Hypothalamus (tissue), 51 donors: ENCODE data around the gene CA5A.
"Not testable (repeated sequence)": the region's sequence is repeated elsewhere in the genome, so short reads cannot be mapped to it uniquely, and the experiment has no call there.

Experiments used
- DNase-seq, 51 donors: peaks; one replicate each; lab custom pipeline; 2025; lab: John Stamatoyannopoulos, UW

The CA5A gene

GRCh38 chr16:87936375-87937230 lies at the start of gene CA5A:
CA5A (minus strand) TSS chr16:87936529; CDS start chr16:87936450, 79 bp downstream.
- DNase-seq, result no peak

- DNase-seq, result not testable (repeated sequence)
These were observed 49.2 kb upstream of the CA5A start for GRCh38 chr16:87985493-87985892.

- no peak for DNase-seq
These were observed 48.4 kb upstream of the CA5A start for GRCh38 chr16:87984632-87985267.

- not testable (repeated sequence) for DNase-seq
These were observed 47.9 kb upstream of the CA5A start for GRCh38 chr16:87984180-87984579.

- not testable (repeated sequence) for DNase-seq
These were observed 47.4 kb upstream of the CA5A start for GRCh38 chr16:87983737-87984097.

- DNase-seq, result peak in 5 of 51 donors; percentile 7 to 46 (median 12)
These were observed 46.9 kb upstream of the CA5A start for GRCh38 chr16:87983072-87983736.

GRCh38 chr16:87982581-87983041 lies 46.3 kb upstream of the CA5A start:
- DNase-seq, result no peak

- not testable (repeated sequence) for DNase-seq
These were observed 45.0 kb upstream of the CA5A start for GRCh38 chr16:87981376-87981775.

GRCh38 chr16:87979911-87980630 lies 43.7 kb upstream of the CA5A start:
- DNase-seq, result not testable (repeated sequence)

GRCh38 chr16:87979352-87979751 lies 43.0 kb upstream of the CA5A start:
- no peak for DNase-seq

- no peak for DNase-seq
These were observed 41.8 kb upstream of the CA5A start for GRCh38 chr16:87978127-87978526.

- DNase-seq, result no peak
These were observed 40.3 kb upstream of the CA5A start for GRCh38 chr16:87976665-87977064.

- DNase-seq, result no peak
These were observed 37.8 kb upstream of the CA5A start for GRCh38 chr16:87974178-87974577.

GRCh38 chr16:87973717-87974116 lies 37.4 kb upstream of the CA5A start:
- DNase-seq, result no peak

GRCh38 chr16:87971933-87972332 lies 35.6 kb upstream of the CA5A start:
- no peak for DNase-seq

- DNase-seq, result no peak
These were observed 33.9 kb upstream of the CA5A start for GRCh38 chr16:87970186-87970585.

GRCh38 chr16:87968541-87968940 lies 32.2 kb upstream of the CA5A start:
- no peak for DNase-seq

- DNase-seq, result peak in 13 of 51 donors; percentile 21 to 51 (median 28)
These were observed 30.4 kb upstream of the CA5A start for GRCh38 chr16:87966685-87967185.

GRCh38 chr16:87966064-87966645 lies 29.8 kb upstream of the CA5A start:
- DNase-seq, result no peak

- no peak for DNase-seq
These were observed 29.1 kb upstream of the CA5A start for GRCh38 chr16:87965417-87965816.
